Measurements from ENCODE around the gene SULT1B1. TPM values are rescaled to one million over a fixed set of nuclear protein-coding genes. Genes with fewer than 3 reads are reported as not detected.

The SULT1B1 gene
- total RNA-seq, 2 experiments from 2014 or later = 2.0 to 2.8 TPM

- Mint-ChIP-seq H3K4me1 (peaks cover 1% of the 10 kb centered on the region), H3K27ac (no peak overlapping the region), H3K36me3 (no peaks in the 10 kb centered on the region), H3K4me3 (no peak overlapping the region), H3K9me3 (peaks cover 4% of the 10 kb centered on the region), H3K27me3 (no peaks in the 10 kb centered on the region)
- POLR2A ChIA-PET = no interaction called here
- ATAC-seq (ENCODE audit: low read depth) (no peak), DNase-seq (no peak)
Measured at GRCh38 chr4:69708211-69708610, 52.2 kb downstream of the SULT1B1 start.

DNA sequence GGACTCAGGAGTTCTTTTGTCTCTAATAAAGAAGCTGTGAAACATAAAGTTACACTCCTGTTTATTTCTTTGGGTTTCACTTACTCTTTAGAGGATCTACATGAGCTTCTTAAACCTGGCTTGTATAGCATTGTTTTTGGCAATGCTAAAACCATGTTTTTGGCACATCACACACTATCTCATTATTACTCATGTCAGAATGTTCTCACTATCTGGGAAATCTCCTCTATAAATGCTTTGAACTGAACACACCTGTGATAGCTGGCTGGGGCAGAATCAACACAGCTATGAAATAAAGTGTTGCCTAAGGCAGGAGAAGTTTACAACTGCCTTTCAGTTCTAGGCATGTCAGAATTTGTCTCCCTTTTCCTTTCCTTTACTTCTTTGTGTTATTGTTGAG, 52.6 kb downstream of the SULT1B1 start:
- Mint-ChIP-seq H3K4me1 (peaks cover 1% of the 10 kb centered on the region), H3K9me3 (peaks cover 4% of the 10 kb centered on the region), H3K4me3 (no peak overlapping the region), H3K27ac (no peak overlapping the region), H3K36me3 (no peaks in the 10 kb centered on the region), H3K27me3 (no peaks in the 10 kb centered on the region)
- DNase-seq (no peak), ATAC-seq (ENCODE audit: low read depth) (no peak)
- POLR2A ChIA-PET = no interaction called here

GRCh38 chr4:69702201-69702600, 58.2 kb downstream of the SULT1B1 start:
- Mint-ChIP-seq H3K9me3 (peaks cover 9% of the 10 kb centered on the region), H3K4me3 (no peak overlapping the region), H3K4me1 (no peaks in the 10 kb centered on the region), H3K36me3 (no peaks in the 10 kb centered on the region), H3K27ac (no peak overlapping the region), H3K27me3 (no peaks in the 10 kb centered on the region)
- no peak for ATAC-seq (ENCODE audit: low read depth)
- POLR2A ChIA-PET = no interaction called here
- DNase-seq = no peak

GRCh38 chr4:69701696-69702095, 58.7 kb downstream of the SULT1B1 start:
- Mint-ChIP-seq H3K36me3 (no peaks in the 10 kb centered on the region), H3K27ac (no peak overlapping the region), H3K27me3 (no peaks in the 10 kb centered on the region), H3K9me3 (peaks cover 9% of the 10 kb centered on the region), H3K4me1 (no peaks in the 10 kb centered on the region), H3K4me3 (no peak overlapping the region)
- ATAC-seq (ENCODE audit: low read depth) (no peak), DNase-seq (no peak)
- POLR2A ChIA-PET = no interaction called here

GRCh38 chr4:69697536-69698242, 62.7 kb downstream of the SULT1B1 start:
- Mint-ChIP-seq H3K27me3 (no peaks in the 10 kb centered on the region), H3K4me1 (no peaks in the 10 kb centered on the region), H3K9me3 (peaks cover 9% of the 10 kb centered on the region), H3K4me3 (no peak overlapping the region), H3K36me3 (no peaks in the 10 kb centered on the region), H3K27ac (no peak overlapping the region)
- POLR2A ChIA-PET = no interaction called here
- ATAC-seq (ENCODE audit: low read depth) (no peak), DNase-seq (no peak)

DNA sequence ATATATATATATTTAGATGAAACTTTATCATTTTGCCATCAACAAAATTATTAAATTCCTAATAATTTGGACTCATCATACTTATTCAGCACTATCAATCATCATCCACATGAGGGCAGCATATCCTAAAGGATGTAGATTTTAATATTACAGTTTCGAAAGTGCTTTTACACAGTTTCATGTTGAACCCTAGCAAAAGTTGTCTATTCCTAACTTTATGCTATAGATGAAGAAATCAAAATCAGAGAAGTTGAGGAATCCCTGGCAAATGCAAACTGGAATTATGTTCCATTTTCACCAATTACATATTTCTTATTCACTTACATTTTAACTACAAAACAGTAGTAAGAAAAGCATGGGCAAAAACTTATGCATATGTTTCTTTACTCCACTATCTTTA, 70.8 kb downstream of the SULT1B1 start:
- Mint-ChIP-seq H3K36me3 (no peaks in the 10 kb centered on the region), H3K4me1 (no peaks in the 10 kb centered on the region), H3K27ac (no peak overlapping the region), H3K27me3 (no peaks in the 10 kb centered on the region), H3K4me3 (no peak overlapping the region), H3K9me3 (no peaks in the 10 kb centered on the region)
- ATAC-seq (ENCODE audit: low read depth) = no peak
- POLR2A ChIA-PET = no interaction called here
- no peak for DNase-seq

GRCh38 chr4:69684804-69685203, 75.6 kb downstream of the SULT1B1 start:
- ATAC-seq (ENCODE audit: low read depth) = no peak
- Mint-ChIP-seq H3K27me3 (peaks cover 1% of the 10 kb centered on the region), H3K36me3 (no peaks in the 10 kb centered on the region), H3K4me3 (no peak overlapping the region), H3K4me1 (no peaks in the 10 kb centered on the region), H3K9me3 (no peaks in the 10 kb centered on the region), H3K27ac (no peak overlapping the region)
- no peak for DNase-seq
- POLR2A ChIA-PET = no interaction called here

Other genes with a start within 250 kb of the SULT1B1 start
- gene UGT2A2, start 121.0 kb downstream of the SULT1B1 start, total RNA-seq = not detected
- not detected for gene UGT2A1, start 107.4 kb downstream of the SULT1B1 start, total RNA-seq
- gene SULT1E1, start 99.5 kb upstream of the SULT1B1 start, total RNA-seq = not detected
- gene CSN1S1, start 170.4 kb upstream of the SULT1B1 start, total RNA-seq = not detected
- not detected for gene CSN2, start 205.1 kb upstream of the SULT1B1 start, total RNA-seq
- gene STATH, start 235.3 kb upstream of the SULT1B1 start, total RNA-seq = not detected

Data from activated naive CD8-positive, alpha-beta T cell treated with anti-CD3 and anti-CD28 coated beads, Interleukin-2, amount 10 ng/mL, durations not matched to agents 7 days and 5 days (primary cell).